ENCODE results near the gene RP2. TPM values are rescaled to one million over a fixed set of nuclear protein-coding genes. Genes with fewer than 3 reads are reported as not detected.
A peak's percentile ranks its signal among the peaks of the same experiment; 100 is the strongest.

Gene RP2
- total RNA-seq, 2 experiments from 2014 or later: 5.0 to 5.5 TPM

GRCh38 chrX:46819136-46819535 lies 17.7 kb upstream of the RP2 start:
- ChIA-PET CTCF (no interaction called here), POLR2A (no interaction called here)
- no peak overlapping the region for H3K27ac Mint-ChIP-seq
- no peaks in the 10 kb centered on the region for H3K27me3 Mint-ChIP-seq
- DNase-seq: no peak
- H3K4me1 Mint-ChIP-seq (ENCODE audit: low read depth): no peaks in the 10 kb centered on the region
- H3K4me3 Mint-ChIP-seq: no peak overlapping the region
- intact Hi-C loops (cut with micrococcal nuclease): no loop called here
- peaks cover 13% of the 10 kb centered on the region for H3K9me3 Mint-ChIP-seq
- H3K36me3 Mint-ChIP-seq: no peaks in the 10 kb centered on the region

GRCh38 chrX:46820391-46821100 lies 16.3 kb upstream of the RP2 start:
- Mint-ChIP-seq H3K9me3 (peaks cover 13% of the 10 kb centered on the region), H3K27ac (no peak overlapping the region), H3K4me1 (ENCODE audit: low read depth) (no peaks in the 10 kb centered on the region), H3K36me3 (no peaks in the 10 kb centered on the region), H3K4me3 (no peak overlapping the region), H3K27me3 (no peaks in the 10 kb centered on the region)
- CTCF ChIA-PET: interaction anchor here (1.0 kb wide), 1 partner anchor 23 kb away, joined by 3 read pairs; no protein-coding TSS in a partner anchor
- intact Hi-C loops (cut with micrococcal nuclease): no loop called here
- POLR2A ChIA-PET: no interaction called here
- no peak for DNase-seq

GRCh38 chrX:46823481-46823880 lies 13.4 kb upstream of the RP2 start:
- Mint-ChIP-seq H3K9me3 (peaks cover 13% of the 10 kb centered on the region), H3K36me3 (no peaks in the 10 kb centered on the region), H3K27me3 (no peaks in the 10 kb centered on the region), H3K4me1 (ENCODE audit: low read depth) (no peaks in the 10 kb centered on the region), H3K4me3 (no peak overlapping the region), H3K27ac (no peak overlapping the region)
- no peak for DNase-seq
- intact Hi-C loops (cut with micrococcal nuclease): no loop called here
- POLR2A ChIA-PET: no interaction called here
- CTCF ChIA-PET: no interaction called here

- Mint-ChIP-seq H3K4me1 (ENCODE audit: low read depth) (peaks cover 5% of the 10 kb centered on the region), H3K27me3 (no peaks in the 10 kb centered on the region), H3K9me3 (no peaks in the 10 kb centered on the region), H3K36me3 (no peaks in the 10 kb centered on the region), H3K4me3 (no peak overlapping the region), H3K27ac (no peak overlapping the region)
- DNase-seq: peak; percentile 21
- intact Hi-C loops (cut with micrococcal nuclease): no loop called here
- ChIA-PET POLR2A (no interaction called here), CTCF (no interaction called here)
Observed at GRCh38 chrX:46831765-46832327, 5.0 kb upstream of the RP2 start.

GRCh38 chrX:46837558-46838485 lies 979 bp downstream of the RP2 start:
- Mint-ChIP-seq H3K36me3 (no peaks in the 10 kb centered on the region), H3K27me3 (no peaks in the 10 kb centered on the region), H3K4me3 (peak overlapping the region; percentile 97), H3K9me3 (no peaks in the 10 kb centered on the region), H3K4me1 (ENCODE audit: low read depth) (peaks cover 17% of the 10 kb centered on the region), H3K27ac (peak overlapping the region; percentile 92)
- no peak for DNase-seq
- ChIA-PET POLR2A (no interaction called here), CTCF (interaction anchor here (0.9 to 1.2 kb wide), 2 partner anchors 13 to 77 kb away, joined by 3 read pairs; no protein-coding TSS in a partner anchor)
- intact Hi-C loops (cut with micrococcal nuclease): loop anchor here (2.0 to 5.0 kb wide), 3 partner anchors 79 to 307 kb away; partner anchors contain the start of genes NDUFB11, RBM10 and SLC9A7

- DNase-seq: no peak
- intact Hi-C loops (cut with micrococcal nuclease): loop anchor here (5.0 kb wide), 1 partner anchor 129 kb away; no protein-coding TSS in a partner anchor
- Mint-ChIP-seq H3K9me3 (no peaks in the 10 kb centered on the region), H3K36me3 (no peaks in the 10 kb centered on the region), H3K4me3 (peak overlapping the region; percentile 97), H3K27me3 (no peaks in the 10 kb centered on the region), H3K4me1 (ENCODE audit: low read depth) (peaks cover 17% of the 10 kb centered on the region), H3K27ac (no peak overlapping the region)
- CTCF ChIA-PET: interaction anchor here (0.7 to 1.2 kb wide), 3 partner anchors 12 to 553 kb away, joined by 3 read pairs; no protein-coding TSS in a partner anchor
- POLR2A ChIA-PET: no interaction called here
Observed at GRCh38 chrX:46838486-46838870, 1.6 kb downstream of the RP2 start.

- CTCF ChIA-PET: interaction anchor here (0.7 to 1.2 kb wide), 3 partner anchors 11 to 554 kb away, joined by 3 read pairs; no protein-coding TSS in a partner anchor
- Mint-ChIP-seq H3K9me3 (no peaks in the 10 kb centered on the region), H3K4me1 (ENCODE audit: low read depth) (peaks cover 17% of the 10 kb centered on the region), H3K27me3 (no peaks in the 10 kb centered on the region), H3K36me3 (no peaks in the 10 kb centered on the region), H3K4me3 (no peak overlapping the region), H3K27ac (no peak overlapping the region)
- intact Hi-C loops (cut with micrococcal nuclease): loop anchor here (5.0 kb wide), 1 partner anchor 128 kb away; no protein-coding TSS in a partner anchor
- POLR2A ChIA-PET: interaction anchor here (0.5 kb wide), 1 partner anchor 105 kb away, joined by 3 read pairs; no protein-coding TSS in a partner anchor
- DNase-seq: no peak
Observed at GRCh38 chrX:46838974-46839480, 2.2 kb downstream of the RP2 start.

- no peaks in the 10 kb centered on the region for H3K9me3 Mint-ChIP-seq
- H3K27me3 Mint-ChIP-seq: no peaks in the 10 kb centered on the region
- no peaks in the 10 kb centered on the region for H3K36me3 Mint-ChIP-seq
- ChIA-PET POLR2A (interaction anchor here (0.6 kb wide), 1 partner anchor 244 kb away, joined by 3 read pairs; no protein-coding TSS in a partner anchor), CTCF (no interaction called here)
- H3K4me3 Mint-ChIP-seq: no peak overlapping the region
- H3K4me1 Mint-ChIP-seq (ENCODE audit: low read depth): peaks cover 23% of the 10 kb centered on the region
- intact Hi-C loops (cut with micrococcal nuclease): no loop called here
- no peak for DNase-seq
- H3K27ac Mint-ChIP-seq: no peak overlapping the region
Observed at GRCh38 chrX:46840946-46841345, 4.1 kb downstream of the RP2 start.

- H3K27me3 Mint-ChIP-seq: no peaks in the 10 kb centered on the region
- no peak overlapping the region for H3K4me3 Mint-ChIP-seq
- no peak for DNase-seq
- intact Hi-C loops (cut with micrococcal nuclease): no loop called here
- peaks cover 19% of the 10 kb centered on the region for H3K4me1 Mint-ChIP-seq (ENCODE audit: low read depth)
- no peaks in the 10 kb centered on the region for H3K36me3 Mint-ChIP-seq
- no peaks in the 10 kb centered on the region for H3K9me3 Mint-ChIP-seq
- ChIA-PET CTCF (interaction anchor here (1.2 kb wide), 1 partner anchor 136 kb away, joined by 3 read pairs; no protein-coding TSS in a partner anchor), POLR2A (no interaction called here)
- no peak overlapping the region for H3K27ac Mint-ChIP-seq
Observed at GRCh38 chrX:46841346-46841745, 4.5 kb downstream of the RP2 start.

GRCh38 chrX:46844913-46845312 lies 8.1 kb downstream of the RP2 start:
- intact Hi-C loops (cut with micrococcal nuclease): no loop called here
- Mint-ChIP-seq H3K27ac (no peak overlapping the region), H3K9me3 (no peaks in the 10 kb centered on the region), H3K36me3 (no peaks in the 10 kb centered on the region), H3K4me3 (no peak overlapping the region), H3K27me3 (no peaks in the 10 kb centered on the region), H3K4me1 (ENCODE audit: low read depth) (peaks cover 18% of the 10 kb centered on the region)
- no peak for DNase-seq
- ChIA-PET POLR2A (no interaction called here), CTCF (no interaction called here)

GRCh38 chrX:46849933-46850332 lies 13.1 kb downstream of the RP2 start:
- intact Hi-C loops (cut with micrococcal nuclease): no loop called here
- no peak for DNase-seq
- Mint-ChIP-seq H3K27me3 (no peaks in the 10 kb centered on the region), H3K4me1 (ENCODE audit: low read depth) (peaks cover 9% of the 10 kb centered on the region), H3K4me3 (no peak overlapping the region), H3K9me3 (no peaks in the 10 kb centered on the region), H3K27ac (no peak overlapping the region), H3K36me3 (peaks cover 7% of the 10 kb centered on the region)
- CTCF ChIA-PET: interaction anchor here (1.1 kb wide), 1 partner anchor 11 kb away, joined by 3 read pairs; no protein-coding TSS in a partner anchor
- POLR2A ChIA-PET: no interaction called here

GRCh38 chrX:46850771-46851170 lies 13.9 kb downstream of the RP2 start:
- Mint-ChIP-seq H3K9me3 (no peaks in the 10 kb centered on the region), H3K27ac (no peak overlapping the region), H3K4me1 (ENCODE audit: low read depth) (peaks cover 7% of the 10 kb centered on the region), H3K36me3 (peaks cover 7% of the 10 kb centered on the region), H3K27me3 (no peaks in the 10 kb centered on the region), H3K4me3 (no peak overlapping the region)
- no peak for DNase-seq
- intact Hi-C loops (cut with micrococcal nuclease): no loop called here
- CTCF ChIA-PET: interaction anchor here (1.1 kb wide), 1 partner anchor 12 kb away, joined by 3 read pairs; no protein-coding TSS in a partner anchor
- POLR2A ChIA-PET: no interaction called here
